Breast epithelium (tissue), 3 donors: Measurements from ENCODE around the gene BICC1.

Experiments used
- CTCF ChIP-seq, 3 donors: fragments of 450-650 bp; IDR thresholded peaks; one replicate each; pipeline ENCODE4 v1.5.1; 2016 to 2017; ENCODE audit warnings: antibody characterized with exemption in 3 of 3, mild to moderate bottlenecking in 3 of 3, moderate library complexity in 3 of 3
- POLR2A ChIP-seq: fragments of 450-650 bp; IDR thresholded peaks from one replicate; pipeline ENCODE4 v1.6.1; 2016; ENCODE audit warnings: antibody characterized with exemption, mild to moderate bottlenecking, moderate library complexity

GRCh38 chr10:58836176-58836700, 323.6 kb downstream of the BICC1 start:
- no peak for TF ChIP-seq CTCF (IDR thresholded peaks at IDR 0.05)
- TF ChIP-seq POLR2A: no peak
